ENCODE results near the gene SH3GL3. TPM values are rescaled to one million over a fixed set of nuclear protein-coding genes. Genes with fewer than 3 reads are reported as not detected.

The SH3GL3 gene
- polyA plus RNA-seq, 2 of the 4 experiments (the other 2 are of a cell fraction), result 0.19 to 0.21 TPM

GRCh38 chr15:83431521-83431920 is 15.6 kb upstream of the SH3GL3 start:
- DNase-seq (ENCODE audit: low read depth in 1 of 2, low spot score in 1 of 2) (no peak), ATAC-seq (no peak), FAIRE-seq (no peak)
- ChIA-PET POLR2A (no interaction called here), CTCF (interaction anchor here (0.7 to 13.0 kb wide), 3 partner anchors 15 to 182 kb away, joined by 3 to 395 read pairs (median 5); partner anchors contain the start of gene SH3GL3)
- Histone ChIP-seq H3K4me3 (no peak overlapping the region), H3K4me1 (no peaks in the 10 kb centered on the region), H3K9me3 (no peaks in the 10 kb centered on the region), H3K4me2 (no peak overlapping the region), H3K27ac (no peak overlapping the region)
- 58% methylated on average over 2 of the region's 2 CpGs for WGBS (ENCODE audit: missing lambda C conversion rate)
- TF ChIP-seq PBX3 (IDR thresholded peaks at IDR 0.05) (no peak), EHMT2 (IDR thresholded peaks at IDR 0.05; ENCODE audit: low read depth) (no peak), POLR2A (IDR thresholded peaks at IDR 0.05; ENCODE audit: low read length) (no peak), ZFP36 (IDR thresholded peaks at IDR 0.05; ENCODE audit: borderline replicate concordance, partially characterized antibody) (no peak), RCOR1 (IDR thresholded peaks at IDR 0.05; ENCODE audit: low read depth, low read length) (no peak), SMC3 (IDR thresholded peaks at IDR 0.05) (no peak), ESRRA (IDR thresholded peaks at IDR 0.05; ENCODE audit: borderline replicate concordance, low read length) (no peak), BHLHE40 (IDR thresholded peaks at IDR 0.05; ENCODE audit: low read depth, low read length) (no peak), POLR2AphosphoS2 (conservative IDR thresholded peaks at IDR 0.05; ENCODE audit: low read length) (no peak), RFX5 (IDR thresholded peaks at IDR 0.05) (no peak), JUN (IDR thresholded peaks at IDR 0.05) (no peak)

GRCh38 chr15:83435202-83435601 is 11.9 kb upstream of the SH3GL3 start:
- TF ChIP-seq ZFP36 (IDR thresholded peaks at IDR 0.05; ENCODE audit: borderline replicate concordance, partially characterized antibody) (no peak), TP53 (CRISPR knock-in tag; IDR thresholded peaks at IDR 0.05) (no peak), JUNB (IDR thresholded peaks at IDR 0.05) (no peak), GATA3 (IDR thresholded peaks at IDR 0.05; ENCODE audit: borderline replicate concordance) (no peak), RFX5 (IDR thresholded peaks at IDR 0.05) (no peak), MAZ (IDR thresholded peaks at IDR 0.05; ENCODE audit: borderline replicate concordance, low read depth, low read length) (no peak), E2F6 (IDR thresholded peaks at IDR 0.05; ENCODE audit: borderline replicate concordance, low read depth) (no peak), CEBPB (IDR thresholded peaks at IDR 0.05) (no peak), ELK1 (IDR thresholded peaks at IDR 0.05; ENCODE audit: low read depth, low read length) (no peak)
- H3K4me1 ChIP-seq, result no peaks in the 10 kb centered on the region
- no peak overlapping the region for H3K4me3 ChIP-seq
- 52% methylated on average over 8 of the region's 8 CpGs for WGBS (ENCODE audit: missing lambda C conversion rate)
- no peak overlapping the region for H3K4me2 ChIP-seq
- no peak for ATAC-seq
- no peak for DNase-seq (ENCODE audit: low read depth in 1 of 2, low spot score in 1 of 2)
- no peak for FAIRE-seq
- no peaks in the 10 kb centered on the region for H3K9me3 ChIP-seq
- H3K27ac ChIP-seq, result no peak overlapping the region
- POLR2A ChIA-PET, result no interaction called here
- CTCF ChIA-PET, result interaction anchor here (1.3 to 13.0 kb wide), 11 partner anchors 8 to 199 kb away, joined by 6 to 395 read pairs (median 12); partner anchors contain the start of gene SH3GL3

- ATAC-seq (0 out of 6 replicates have a peak, but pooled peaks of 1 of the 2 experiments have one; percentile 7), FAIRE-seq (no peak), DNase-seq (ENCODE audit: low read depth in 1 of 2, low spot score in 1 of 2) (no peak)
- H3K9me3 ChIP-seq, result no peaks in the 10 kb centered on the region
- H3K4me1 ChIP-seq, result no peaks in the 10 kb centered on the region
- WGBS (ENCODE audit: missing lambda C conversion rate), result 64% methylated on average over 8 of the region's 8 CpGs
- no peak overlapping the region for H3K4me3 ChIP-seq
- ChIA-PET POLR2A (interaction anchor here (1.2 kb wide), 1 partner anchor 187 kb away, joined by 9 read pairs; no protein-coding TSS in a partner anchor), CTCF (interaction anchor here (0.6 to 13.0 kb wide), 32 partner anchors 9 to 861 kb away, joined by 3 to 395 read pairs (median 5); partner anchors contain the start of gene SH3GL3)
- no peak overlapping the region for H3K27ac ChIP-seq
- H3K4me2 ChIP-seq, result no peak overlapping the region
- TF ChIP-seq CEBPB (IDR thresholded peaks at IDR 0.05), result peak; percentile 56 to 64; a peak in 2 of 4 replicates
- TF ChIP-seq GATA3 (IDR thresholded peaks at IDR 0.05; ENCODE audit: borderline replicate concordance), result no peak
Measured at GRCh38 chr15:83435782-83436181, 11.4 kb upstream of the SH3GL3 start.
